Motor neuron (in vitro differentiated cells): ENCODE results near the gene TNKS2. TPM values are rescaled to one million over a fixed set of nuclear protein-coding genes. Genes with fewer than 3 reads are reported as not detected.

Source experiments
- ATAC-seq, 8 experiments: fragments of 200-7000 bp; cut with Tn5 transposase; replicated peaks in 6 of 8; 2 replicates each; pipeline ENCODE4 v1.8.0; 2021; ENCODE audit warnings: mild to moderate bottlenecking in 8 of 8, moderate library complexity in 8 of 8
- H3K27ac ChIP-seq, 2 donors: fragments of 250-450 bp; sonication (Bioruptor Pico); 2 replicates each; pipeline ENCODE4 v1.9.0; 2021; ENCODE audit warnings: antibody characterized with exemption in 2 of 2, mild to moderate bottlenecking in 2 of 2, moderate library complexity in 1 of 2
- H3K4me1 ChIP-seq, 2 donors: fragments of 250-450 bp; sonication (Bioruptor Pico); replicated peaks in 1 of 2; 2 replicates each; pipeline ENCODE4 v1.6.1; 2021; ENCODE audit warnings: antibody characterized with exemption in 2 of 2, mild to moderate bottlenecking in 2 of 2, moderate library complexity in 1 of 2
- H3K4me3 ChIP-seq, 5 donors: fragments of 250-450 bp; sonication (Bioruptor Pico); 2 replicates each; pipeline ENCODE4 v1.9.0; 2021; ENCODE audit warnings: antibody characterized with exemption in 5 of 5, mild to moderate bottlenecking in 5 of 5, moderate library complexity in 4 of 5
- WGBS, 10 experiments: fragments of 450-650 bp; shearing (Covaris generic); methylation state at CpG; one replicate each; pipeline ENCODE4 v1.0.0; 2022; 5-methylcytosine and 5-hydroxymethylcytosine counted together
- in situ Hi-C, 9 experiments: fragments of 400-800 bp; cut with MboI; loops; one replicate each; pipeline ENCODE4 v1.15.0; 2021; ENCODE audit warnings: low sequenced_read_pairs in 9 of 9, low pct_unique_long_range_greater_than_20kb in 2 of 9; ENCODE audit not compliant: unreplicated experiment in 9 of 9
- total RNA-seq, 8 experiments: library from RNA; unstranded; fragments of 300-600 nt; gene quantifications; 2 replicates each; pipeline versions ENCODE4 v1.2.3 to v1.2.4, GENCODE V29; 2022

TNKS2 gene
- total RNA-seq, 8 experiments from 2014 or later = 28.4 to 44.1 (median 34.2) TPM

- Histone ChIP-seq H3K4me3 (no peak overlapping the region), H3K4me1 (no peaks in the 10 kb centered on the region), H3K27ac (no peak overlapping the region)
- no peak for ATAC-seq
- in situ Hi-C loops = no loop called here
Observed at GRCh38 chr10:91843083-91843482, 44.9 kb downstream of the TNKS2 start.

GRCh38 chr10:91856637-91857036 lies 58.4 kb downstream of the TNKS2 start:
- Histone ChIP-seq H3K4me1 (no peaks in the 10 kb centered on the region), H3K27ac (no peak overlapping the region), H3K4me3 (no peak overlapping the region)
- in situ Hi-C loops = no loop called here
- ATAC-seq = no peak
- 63 to 100% (median 87%) methylated on average over 1 to 6 of the region's 6 CpGs; no CpG with 5 or more reads in 1 of the 10 experiments for WGBS, 10 experiments

GRCh38 chr10:91860885-91861284 lies 62.7 kb downstream of the TNKS2 start:
- Histone ChIP-seq H3K4me1 (no peaks in the 10 kb centered on the region), H3K27ac (no peak overlapping the region), H3K4me3 (no peak overlapping the region)
- WGBS, 10 experiments = 73 to 100% (median 100%) methylated on average over 1 of the region's 1 CpG; no CpG with 5 or more reads in 1 of the 10 experiments
- in situ Hi-C loops = no loop called here
- no peak for ATAC-seq

- peak in 2 of 8 experiments; percentile 40 to 53 for ATAC-seq
- 13 to 64% (median 45%) methylated on average over 1 to 2 of the region's 2 CpGs; no CpG with 5 or more reads in 2 of the 10 experiments for WGBS, 10 experiments
- no peaks in the 10 kb centered on the region for H3K4me1 ChIP-seq
- in situ Hi-C loops = no loop called here
- no peak overlapping the region for H3K4me3 ChIP-seq
- no peak overlapping the region for H3K27ac ChIP-seq
Observed at GRCh38 chr10:91864099-91864498, 65.9 kb downstream of the TNKS2 start.

GRCh38 chr10:91864744-91865143 lies 66.5 kb downstream of the TNKS2 start:
- Histone ChIP-seq H3K4me1 (no peaks in the 10 kb centered on the region), H3K27ac (no peak overlapping the region), H3K4me3 (no peak overlapping the region)
- in situ Hi-C loops = no loop called here
- no peak for ATAC-seq
- 35 to 100% (median 80%) methylated on average over 1 to 2 of the region's 2 CpGs; no CpG with 5 or more reads in 3 of the 10 experiments for WGBS, 10 experiments

GRCh38 chr10:91865562-91866081 lies 67.4 kb downstream of the TNKS2 start:
- H3K4me1 ChIP-seq = no peaks in the 10 kb centered on the region

GRCh38 chr10:91875156-91875555 lies 76.9 kb downstream of the TNKS2 start:
- Histone ChIP-seq H3K4me3 (no peak overlapping the region), H3K27ac (peak overlapping the region in 1 of 2 donors; percentile 73), H3K4me1 (peaks cover 11 to 17% of the 10 kb centered on the region in 2 donors)
- no peak for ATAC-seq
- WGBS, 10 experiments = 90 to 100% (median 96%) methylated on average over 1 to 2 of the region's 2 CpGs; no CpG with 5 or more reads in 4 of the 10 experiments
- in situ Hi-C loops = loop anchor here in 1 of 9 experiments (25.0 kb wide), 1 partner anchor 463 kb away; the partner anchor contains the start of gene HECTD2

More at GRCh38 chr10:91865562-91866081, 67.4 kb downstream of the TNKS2 start:
- WGBS, 10 experiments = 27 to 100% (median 75%) methylated on average over 1 to 2 of the region's 2 CpGs; no CpG with 5 or more reads in 1 of the 10 experiments
- in situ Hi-C loops = no loop called here
- Histone ChIP-seq H3K4me3 (no peak overlapping the region), H3K27ac (no peak overlapping the region)
- peak in 3 of 8 experiments; percentile 53 to 84 (median 84) for ATAC-seq

GRCh38 chr10:91875779-91876178 lies 77.6 kb downstream of the TNKS2 start:
- ATAC-seq = no peak
- in situ Hi-C loops = loop anchor here in 1 of 9 experiments (25.0 kb wide), 1 partner anchor 463 kb away; the partner anchor contains the start of gene HECTD2
- Histone ChIP-seq H3K27ac (no peak overlapping the region), H3K4me3 (no peak overlapping the region), H3K4me1 (peaks cover 15 to 22% of the 10 kb centered on the region in 2 donors)
- WGBS, 10 experiments = 50 to 100% (median 93%) methylated on average over 1 of the region's 1 CpG; no CpG with 5 or more reads in 2 of the 10 experiments

GRCh38 chr10:91879515-91880170 lies 81.4 kb downstream of the TNKS2 start:
- in situ Hi-C loops = loop anchor here in 1 of 9 experiments (25.0 kb wide), 1 partner anchor 467 kb away; the partner anchor contains the start of gene HECTD2
- Histone ChIP-seq H3K4me1 (peaks cover 32 to 35% of the 10 kb centered on the region in 2 donors), H3K27ac (peak overlapping the region in 1 of 2 donors; percentile 62), H3K4me3 (peak overlapping the region in 1 of 5 donors; percentile 0)
- peak in 7 of 8 experiments; percentile 17 to 70 (median 62) for ATAC-seq
- 0 to 23% (median 0%) methylated on average over 1 to 7 of the region's 7 CpGs; no CpG with 5 or more reads in 1 of the 10 experiments for WGBS, 10 experiments

GRCh38 chr10:91880310-91880709 lies 82.1 kb downstream of the TNKS2 start:
- 0 to 60% (median 24%) methylated on average over 1 to 3 of the region's 3 CpGs; no CpG with 5 or more reads in 2 of the 10 experiments for WGBS, 10 experiments
- in situ Hi-C loops = loop anchor here in 1 of 9 experiments (25.0 kb wide), 1 partner anchor 468 kb away; the partner anchor contains the start of gene HECTD2
- H3K4me3 ChIP-seq = peak overlapping the region in 1 of 5 donors; percentile 0
- peak overlapping the region; percentile 18 to 62 for H3K27ac ChIP-seq
- ATAC-seq = peak; percentile 2 to 94 (median 33)
- H3K4me1 ChIP-seq = peaks cover 36 to 39% of the 10 kb centered on the region in 2 donors

GRCh38 chr10:91883549-91884444 lies 85.6 kb downstream of the TNKS2 start:
- WGBS, 10 experiments = 6 to 66% (median 15%) methylated on average over 4 to 10 of the region's 20 CpGs; no CpG with 5 or more reads in 2 of the 10 experiments
- peak; percentile 7 to 60 (median 30) for ATAC-seq
- H3K27ac ChIP-seq = peak overlapping the region; percentile 77 to 88
- peak overlapping the region in 4 of 5 donors; percentile 2 to 18 (median 10) for H3K4me3 ChIP-seq
- H3K4me1 ChIP-seq = peaks cover 44 to 50% of the 10 kb centered on the region in 2 donors
- in situ Hi-C loops = loop anchor here in 1 of 9 experiments (25.0 kb wide), 1 partner anchor 471 kb away; the partner anchor contains the start of gene HECTD2

- no peak for ATAC-seq
- in situ Hi-C loops = loop anchor here in 1 of 9 experiments (25.0 kb wide), 1 partner anchor 472 kb away; the partner anchor contains the start of gene HECTD2
- Histone ChIP-seq H3K4me1 (peaks cover 39 to 45% of the 10 kb centered on the region in 2 donors), H3K27ac (peak overlapping the region; percentile 77 to 88), H3K4me3 (peak overlapping the region in 1 of 5 donors; percentile 18)
- WGBS, 10 experiments = 60 to 100% (median 89%) methylated on average over 1 of the region's 1 CpG; no CpG with 5 or more reads in 2 of the 10 experiments
Observed at GRCh38 chr10:91884536-91884935, 86.3 kb downstream of the TNKS2 start.
